AG09309 (cell line): ENCODE data around the gene ST8SIA2.

Source experiments
- DNase-seq: peaks from one replicate; pipeline ENCODE4 v3.0.0-alpha.2; 2010; ENCODE audit warnings: low read depth
- H3K4me3 ChIP-seq: 2 replicates; pipeline ENCODE4 v1.5.1; 2011; ENCODE audit warnings: mild to moderate bottlenecking, low read depth, low read length, moderate library complexity; ENCODE audit not compliant: control insufficient read depth
- CTCF ChIP-seq: IDR thresholded peaks from 2 replicates; pipeline ENCODE4 v1.5.1; 2011; ENCODE audit warnings: mild to moderate bottlenecking, low read depth, low read length, inconsistent platforms; ENCODE audit not compliant: insufficient read depth, control insufficient read depth; ENCODE audit errors: missing control alignments

The ST8SIA2 gene

GRCh38 chr15:92429378-92430068 lies 35.8 kb downstream of the ST8SIA2 start:
- H3K4me3 ChIP-seq: no peak overlapping the region
- no peak for TF ChIP-seq CTCF
- DNase-seq: peak; percentile 71

DNA sequence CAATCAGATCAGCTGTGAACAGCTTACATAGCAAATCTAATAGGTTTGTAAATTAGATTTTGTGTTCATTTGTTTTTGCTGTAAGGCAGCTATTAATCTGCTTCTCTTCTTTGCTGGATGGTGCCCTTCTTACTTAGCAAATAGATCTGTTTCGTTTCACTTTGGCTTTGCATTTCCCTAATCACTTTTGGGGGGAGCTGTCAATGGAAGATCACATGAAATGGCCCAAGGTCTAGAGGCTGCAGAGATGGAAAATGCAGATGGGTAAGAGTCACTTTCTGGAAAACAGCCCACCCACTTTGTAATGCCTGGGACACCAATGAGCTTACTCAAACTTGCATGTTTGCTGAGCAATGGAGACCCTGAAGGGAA lies 36.4 kb downstream of the ST8SIA2 start:
- no peak overlapping the region for H3K4me3 ChIP-seq
- DNase-seq: no peak
- no peak for TF ChIP-seq CTCF

DNA sequence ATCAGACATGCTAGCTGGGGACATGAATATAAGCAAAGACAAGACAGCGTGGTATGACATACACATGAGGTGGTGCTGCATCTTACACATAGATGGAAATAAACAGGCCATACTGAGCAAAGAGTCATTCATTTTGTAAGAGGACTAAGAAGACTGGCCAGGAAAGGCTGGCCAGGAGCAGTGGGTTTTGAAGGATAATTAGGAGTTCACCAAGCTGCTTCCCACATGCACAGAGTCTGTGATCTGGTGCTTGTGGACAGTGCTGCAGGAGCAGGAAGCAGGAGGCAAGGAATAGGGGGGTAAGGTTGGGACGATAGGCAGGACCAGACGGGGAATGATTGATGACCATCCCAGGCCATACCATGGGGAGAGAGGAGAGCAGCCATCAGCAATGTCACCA lies 41.5 kb downstream of the ST8SIA2 start:
- no peak for DNase-seq
- no peak overlapping the region for H3K4me3 ChIP-seq
- no peak for TF ChIP-seq CTCF

GRCh38 chr15:92438471-92438870 lies 44.8 kb downstream of the ST8SIA2 start:
- DNase-seq: no peak
- H3K4me3 ChIP-seq: no peak overlapping the region
- no peak for TF ChIP-seq CTCF

- DNase-seq: no peak
- no peak for TF ChIP-seq CTCF
- no peak overlapping the region for H3K4me3 ChIP-seq
Observed at GRCh38 chr15:92443381-92443780, 49.7 kb downstream of the ST8SIA2 start.

- DNase-seq: no peak
- no peak for TF ChIP-seq CTCF
- H3K4me3 ChIP-seq: no peak overlapping the region
Observed at GRCh38 chr15:92444631-92445030, 51.0 kb downstream of the ST8SIA2 start.
